ENCODE data around the gene THNSL1.
"Not testable (repeated sequence)": the region's sequence is repeated elsewhere in the genome, so short reads cannot be mapped to it uniquely, and the experiment has no call there.

The THNSL1 gene

DNA sequence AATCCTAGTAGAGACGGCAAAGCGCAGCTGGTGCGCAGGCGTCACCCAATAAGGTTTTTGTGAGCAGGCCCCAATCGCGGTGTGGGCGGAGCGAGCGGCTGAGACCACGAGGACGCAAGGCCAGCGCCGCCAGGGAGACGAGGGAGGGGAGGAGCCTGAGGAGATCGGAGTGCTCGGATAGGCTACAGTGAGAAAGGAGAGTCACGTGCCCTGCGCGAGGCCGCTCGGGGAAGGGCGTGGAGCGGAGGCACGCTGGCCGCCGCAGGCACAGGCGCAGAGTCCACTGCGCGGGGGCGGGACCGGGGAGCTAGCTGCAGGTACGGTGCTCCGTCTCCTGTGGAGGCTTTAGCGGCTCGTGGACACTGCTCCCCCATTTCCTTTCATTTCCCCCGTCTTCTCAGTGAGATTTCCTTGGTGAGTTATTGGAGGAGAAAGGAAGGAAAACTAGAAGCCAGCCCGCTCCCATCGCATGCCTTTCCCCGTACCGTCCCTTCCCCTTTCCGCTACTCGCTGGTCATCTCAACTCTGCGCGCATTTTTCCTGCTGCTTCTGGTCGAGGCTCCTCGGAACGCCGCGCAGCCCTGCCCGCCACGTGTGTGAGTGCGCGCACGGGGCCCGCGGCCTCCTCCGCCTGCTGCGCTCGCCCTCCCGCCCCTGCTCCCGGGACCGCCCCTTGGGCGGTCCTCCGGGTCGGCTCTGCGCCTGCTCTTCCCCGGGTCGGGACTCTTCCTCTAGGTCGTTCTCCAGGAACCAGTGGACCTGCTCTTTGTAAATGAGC lies at the start of gene THNSL1:
TSS of gene THNSL1 (plus strand) at position 237 of the 778 bp plus-strand sequence. CDS start 6,612 bp downstream, outside the sequence.
- peak; percentile 96 to 99 for DNase-seq

GRCh38 chr10:24966962-24967481 lies 49.4 kb upstream of the THNSL1 start:
- no peak for DNase-seq

DNA sequence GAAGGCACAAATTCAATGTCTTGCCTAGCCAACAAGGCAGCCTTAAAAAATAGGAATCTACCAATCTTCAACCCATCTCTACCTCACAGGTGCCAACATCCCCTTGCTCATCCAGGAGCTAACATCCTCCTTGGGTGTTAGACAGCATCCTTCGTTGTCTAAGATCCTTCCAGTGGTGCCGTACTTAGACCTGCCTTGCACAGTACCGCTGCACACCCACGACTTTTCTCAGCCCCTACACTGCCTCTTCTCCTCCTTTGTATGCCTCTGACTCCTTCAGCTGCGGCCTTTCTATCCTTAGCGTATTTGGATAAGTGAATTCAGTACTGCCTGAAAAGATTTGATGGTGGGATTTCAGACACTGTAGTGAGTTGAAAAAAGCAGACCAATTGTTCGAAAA lies 48.1 kb upstream of the THNSL1 start:
- no peak for DNase-seq

GRCh38 chr10:24968951-24969350 lies 47.5 kb upstream of the THNSL1 start:
- DNase-seq = not testable (repeated sequence)

- no peak for DNase-seq
These were observed 46.6 kb upstream of the THNSL1 start for GRCh38 chr10:24969841-24970281.

GRCh38 chr10:24971374-24971773 lies 45.0 kb upstream of the THNSL1 start:
- no peak for DNase-seq

GRCh38 chr10:24973163-24973562 lies 43.2 kb upstream of the THNSL1 start:
- no peak for DNase-seq

DNA sequence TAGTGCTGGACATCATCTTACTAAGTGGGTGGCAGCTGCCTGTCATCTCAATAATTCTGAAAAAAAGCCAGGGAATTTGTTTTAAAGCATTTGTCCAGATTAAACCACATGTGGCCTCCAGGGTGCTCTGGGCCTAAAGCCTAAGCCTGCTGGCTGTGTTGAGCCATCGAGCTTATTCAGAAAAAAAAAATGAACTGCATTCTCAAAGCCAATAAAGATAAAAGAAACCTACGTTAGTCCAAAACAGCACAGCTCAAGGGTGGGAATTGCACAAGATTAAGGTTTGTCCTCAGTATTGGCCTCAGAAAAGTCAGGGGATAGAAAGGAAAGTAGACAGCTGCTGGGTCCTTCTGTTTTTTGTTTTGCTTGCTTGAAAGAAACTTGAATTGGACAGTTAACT lies 41.4 kb upstream of the THNSL1 start:
- DNase-seq = no peak

- DNase-seq = no peak
These were observed 36.7 kb upstream of the THNSL1 start for GRCh38 chr10:24979685-24980084.

GRCh38 chr10:24981161-24981710 lies 35.2 kb upstream of the THNSL1 start:
- no peak for DNase-seq

DNA sequence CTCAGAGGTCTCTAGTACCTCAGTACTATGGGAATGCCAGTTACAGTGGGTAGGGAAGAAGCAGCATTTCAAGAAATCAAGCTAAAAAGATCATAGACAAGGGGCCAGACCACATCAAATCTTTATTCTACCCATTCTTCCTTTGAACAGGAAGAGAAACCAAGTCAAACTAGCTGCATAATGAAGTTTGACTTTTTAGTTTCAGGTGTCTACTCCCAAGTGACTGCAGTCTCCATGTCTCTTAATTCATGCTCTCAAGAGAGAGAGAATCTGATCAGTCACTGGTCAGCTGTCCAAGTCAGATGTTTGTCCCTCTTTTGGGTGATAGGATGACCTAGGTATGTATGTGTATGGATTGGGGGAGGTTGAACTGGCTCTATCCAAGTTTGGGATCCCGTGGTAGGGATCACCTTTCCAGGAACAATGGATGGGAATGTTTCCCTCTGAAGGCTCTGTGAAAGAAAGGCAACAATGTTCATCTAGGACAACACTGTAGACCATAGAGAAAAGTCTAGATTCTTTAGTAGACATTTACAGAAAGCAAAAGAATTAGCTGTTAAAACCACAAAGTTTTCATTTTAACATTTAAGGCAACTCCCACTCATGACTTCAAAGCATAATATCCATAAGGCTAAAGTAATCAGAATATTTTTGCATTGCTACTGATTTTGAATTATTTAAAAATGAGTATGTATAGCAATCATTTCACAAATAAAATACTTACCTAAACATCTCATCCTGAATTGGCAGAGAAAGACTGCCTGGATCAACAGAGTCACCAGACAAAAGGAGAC lies 33.9 kb upstream of the THNSL1 start:
- DNase-seq = no peak

- DNase-seq = no peak
These were observed 33.3 kb upstream of the THNSL1 start for GRCh38 chr10:24983130-24983529.

- DNase-seq = no peak
These were observed 32.5 kb upstream of the THNSL1 start for GRCh38 chr10:24983946-24984345.

DNA sequence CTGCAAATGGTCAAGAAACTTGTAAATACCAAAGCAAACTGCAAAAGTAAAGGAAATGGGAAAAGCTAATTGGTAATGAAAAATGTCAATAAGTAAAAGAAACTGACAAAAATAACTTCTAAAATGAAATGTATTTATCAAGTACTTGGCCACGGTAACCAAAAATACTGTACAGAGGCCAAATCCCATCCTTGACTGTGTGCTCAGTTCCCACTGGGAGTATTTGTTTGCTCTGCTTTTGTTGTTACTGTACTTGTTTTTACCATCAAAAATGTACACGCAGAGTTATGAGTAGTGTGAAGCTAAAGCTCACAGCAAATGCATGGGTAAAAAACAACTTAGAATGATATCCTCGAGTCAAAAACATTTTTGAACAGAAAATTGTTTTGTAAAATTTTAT lies 31.5 kb upstream of the THNSL1 start:
- DNase-seq = no peak

DNA sequence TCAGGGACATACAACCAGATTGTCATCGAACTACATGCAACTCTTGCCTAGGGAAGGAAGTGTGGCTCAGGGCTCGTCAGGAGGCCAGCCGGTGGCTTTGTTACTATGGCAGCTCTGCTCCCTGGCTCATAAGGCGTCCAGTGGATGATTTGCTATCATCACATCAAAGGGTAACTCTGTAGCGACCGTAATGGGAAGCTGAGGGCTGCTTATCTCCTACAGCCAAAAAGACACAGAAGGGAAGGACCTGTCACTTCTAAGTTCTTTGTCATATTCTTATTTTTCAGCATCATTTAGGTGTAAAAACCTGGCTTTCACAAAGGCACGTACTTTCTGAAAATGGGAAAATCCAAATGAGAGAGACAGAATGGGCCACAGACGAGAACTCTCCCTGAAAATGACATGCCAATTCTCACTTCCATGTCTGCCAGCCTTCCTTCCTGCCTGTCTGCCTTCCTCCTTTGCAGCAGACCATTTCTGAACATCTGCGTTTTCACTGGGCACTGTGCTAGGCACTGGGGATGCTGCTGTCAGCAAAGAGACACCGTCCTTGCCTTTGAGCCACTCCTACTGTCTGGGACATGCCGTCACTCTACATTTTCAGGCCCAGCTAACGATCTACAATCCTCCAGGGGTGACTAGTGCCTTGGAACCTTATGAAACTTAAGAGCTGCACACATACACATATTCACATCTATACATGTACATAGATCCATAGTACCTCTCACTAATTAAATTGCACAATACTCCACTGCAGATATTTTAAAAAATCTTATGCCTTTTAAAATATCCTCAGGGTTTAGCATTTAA lies 27.4 kb upstream of the THNSL1 start:
- DNase-seq = no peak

- no peak for DNase-seq
These were observed 26.5 kb upstream of the THNSL1 start for GRCh38 chr10:24989867-24990266.

GRCh38 chr10:24991298-24991697 lies 25.1 kb upstream of the THNSL1 start:
- DNase-seq = no peak

- no peak for DNase-seq
These were observed 23.8 kb upstream of the THNSL1 start for GRCh38 chr10:24992512-24993133.

- no peak for DNase-seq
These were observed 23.0 kb upstream of the THNSL1 start for GRCh38 chr10:24993237-24993958.

DNA sequence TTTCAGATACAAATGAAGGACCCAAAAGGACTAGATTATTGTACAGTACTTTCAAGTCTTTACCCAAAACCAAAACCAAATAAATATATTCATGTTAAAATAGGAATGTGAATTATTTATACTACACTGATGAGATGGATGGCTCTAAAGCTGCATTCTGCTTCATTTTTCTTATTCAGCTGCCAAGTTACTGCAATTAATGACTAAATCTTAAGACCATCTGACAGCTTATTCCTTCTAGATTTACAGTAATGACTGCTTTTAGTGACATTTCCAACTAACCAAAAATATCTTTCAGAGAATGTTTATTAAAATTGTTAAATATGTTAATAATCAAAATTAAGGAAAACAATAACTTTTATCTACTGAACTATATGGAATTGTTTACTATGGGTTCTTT lies 21.3 kb upstream of the THNSL1 start:
- DNase-seq = no peak

DNA sequence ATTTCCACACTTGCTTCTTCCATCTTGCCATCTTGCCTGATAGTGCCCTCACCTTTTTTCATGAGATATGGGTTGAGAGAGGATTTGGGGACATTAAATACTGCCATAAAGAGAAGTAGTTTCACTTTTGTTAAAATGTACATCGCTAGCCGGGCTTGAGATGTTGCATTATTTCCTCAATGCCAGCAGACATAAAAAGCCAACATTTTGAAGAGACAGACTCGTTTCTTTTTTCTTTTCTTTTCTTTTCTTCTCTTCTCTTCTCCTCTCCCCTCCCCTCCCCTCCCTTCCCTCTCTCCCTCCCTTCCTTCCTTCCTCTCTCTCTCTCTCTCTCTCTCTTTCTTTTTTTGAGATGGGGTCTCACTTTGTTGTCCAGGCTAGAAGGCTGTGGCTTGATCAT lies 18.4 kb upstream of the THNSL1 start:
- DNase-seq = no peak

DNA sequence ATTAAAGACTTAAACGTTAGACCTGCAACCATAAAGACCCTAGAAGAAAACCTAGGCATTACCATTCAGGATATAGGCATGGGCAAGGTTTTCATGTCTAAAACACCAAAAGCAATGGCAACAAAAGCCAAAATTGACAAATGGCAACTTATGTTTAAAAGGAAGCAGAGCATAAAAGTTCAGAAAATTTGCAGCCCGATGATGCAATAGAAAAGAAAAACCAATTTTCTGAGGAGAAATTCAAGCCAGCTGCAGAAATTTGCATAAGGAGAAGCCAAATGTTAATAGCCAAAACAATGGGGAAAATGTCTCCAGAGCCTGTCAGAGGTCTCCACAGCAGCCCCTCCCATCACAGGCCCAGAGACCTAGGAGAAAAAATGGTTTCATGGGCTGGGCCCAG lies 4.8 kb upstream of the THNSL1 start:
- not testable (repeated sequence) for DNase-seq

Measured in stimulated activated CD4-positive, alpha-beta T cell treated with anti-CD3 and anti-CD28 coated beads, Interleukin-4, amount 100 ng/mL, for 4 hours (primary cell).